K562 (cell line): ENCODE measurements around the gene ANKRD49. TPM values are rescaled to one million over a fixed set of nuclear protein-coding genes. Genes with fewer than 3 reads are reported as not detected.

Experiments used
- MAFK ChIP-seq: IDR thresholded peaks from 2 replicates; pipeline ENCODE4 v1.6.1; 2011; ENCODE audit warnings: low read length, improper control_type of control experiment
- PHB ChIP-seq: fragments of 250-450 bp; sonication (Bioruptor Pico); IDR thresholded peaks from 2 replicates; pipeline ENCODE4 v1.5.0; 2021
- PRPF4 ChIP-seq: fragments of 200-400 bp; formaldehyde crosslinking; IDR thresholded peaks from one replicate; pipeline ENCODE4 v1.6.1; 2017; ENCODE audit warnings: low read length, low read depth, mild to moderate bottlenecking; ENCODE audit not compliant: insufficient read depth, poor library complexity, severe bottlenecking
- RFX1 ChIP-seq: fragments of 450-650 bp; IDR thresholded peaks from 2 replicates; pipeline ENCODE4 v1.6.1; 2016; ENCODE audit warnings: mild to moderate bottlenecking, moderate library complexity
- RREB1 ChIP-seq: fragments of 250-450 bp; sonication (Bioruptor Pico); IDR thresholded peaks from 2 replicates; pipeline ENCODE4 v1.4.0; 2020
- TEAD4 ChIP-seq, 2 experiments: sonication (generic) in 1 of 2; formaldehyde crosslinking in 1 of 2; IDR thresholded peaks; 2 replicates each; pipeline versions ENCODE4 v1.6.1 to v1.8.0; 2012 to 2022; ENCODE audit warnings: borderline replicate concordance in 1 of 2, inconsistent platforms in 1 of 2, low read length in 1 of 2, mild to moderate bottlenecking in 1 of 2, missing genetic modification reagents in 1 of 2
- U2AF2 ChIP-seq: fragments of 200-400 bp; formaldehyde crosslinking; optimal IDR thresholded peaks from 2 replicates; pipeline ENCODE3; 2017; ENCODE audit warnings: low read depth, mild to moderate bottlenecking, low read length
- ZFP30 ChIP-seq: fragments of 250-450 bp; sonication (Bioruptor Pico); IDR thresholded peaks from 2 replicates; pipeline ENCODE4 v1.8.0; 2022; ENCODE audit warnings: moderate library complexity, mild to moderate bottlenecking, inconsistent platforms, borderline replicate concordance
- ZNF23 ChIP-seq: fragments of 250-450 bp; sonication (Bioruptor Pico); IDR thresholded peaks from 2 replicates; pipeline ENCODE4 v1.4.0; 2020; ENCODE audit warnings: mild to moderate bottlenecking
- ZNF318 ChIP-seq, 2 experiments: fragments of 450-650 bp; IDR thresholded peaks; 2 replicates each; pipeline ENCODE4 v1.6.1; 2016; ENCODE audit warnings: mild to moderate bottlenecking in 2 of 2, borderline replicate concordance in 1 of 2, low read depth in 1 of 2, moderate library complexity in 1 of 2
- ZNF764 ChIP-seq: fragments of 250-450 bp; sonication (Bioruptor Pico); IDR thresholded peaks from 2 replicates; pipeline ENCODE4 v1.4.0; 2020; ENCODE audit warnings: low read depth, mild to moderate bottlenecking, moderate library complexity
- polyA plus RNA-seq, 8 experiments: library from polyadenylated mRNA; depleted of rRNA in 4 of 8; stranded (reverse) in 5 of 8; unstranded in 3 of 8; fragments of >200 nt; fragmentation: Nextera tagmentation in 2 of 8; fragmentation: Illumina TruSeq in 1 of 8; extraction: Ambion mirVana in 2 of 8; extraction: Trizol in 1 of 8; gene quantifications; 2 replicates each; pipeline versions ENCODE4 v1.2.1 to v1.2.3, GENCODE V29; 2011 to 2014; ENCODE audit warnings: inconsistent platforms in 1 of 8, missing spikeins in 1 of 8
- total RNA-seq, 7 experiments: library from RNA; depleted of rRNA in 6 of 7; stranded (reverse); fragments of >200 nt in 6 of 7; fragmentation: Illumina TruSeq in 2 of 7; extraction: Trizol in 2 of 7; gene quantifications; 2 replicates each; pipeline versions ENCODE4 v1.2.1 to v1.2.3, GENCODE V29; 2011 to 2021; ENCODE audit warnings: low replicate concordance in 1 of 7

Gene ANKRD49
- total and polyA plus RNA-seq, 9 of the 15 experiments (the other 6 are each of a cell fraction or from before 2014, with no cell fraction given), result 13.4 to 43.5 (median 30.6) TPM

GRCh38 chr11:94493281-94494125 lies at the start of gene ANKRD49, which contains the start of gene MRE11 (continued):
- TF ChIP-seq RREB1 (CRISPR knock-in tag), result no peak
- TF ChIP-seq ZFP30 (CRISPR knock-in tag), result no peak
- no peak for TF ChIP-seq U2AF2
- TF ChIP-seq ZNF318 (IDR thresholded peaks at IDR 0.05; ENCODE audit: borderline replicate concordance in 1 of 2, low read depth in 1 of 2), result 0 out of 4 replicates have a peak, but pooled peaks of 1 of the 2 experiments have one; percentile 39
- no peak for TF ChIP-seq ZNF23 (CRISPR knock-in tag)
- TF ChIP-seq PRPF4, result no peak
- TF ChIP-seq PHB (CRISPR knock-in tag), result no peak
- TF ChIP-seq TEAD4 (IDR thresholded peaks at IDR 0.05; ENCODE audit: low read length), result peak; percentile 57
- TF ChIP-seq TEAD4 (CRISPR knock-in tag; IDR thresholded peaks at IDR 0.05; ENCODE audit: borderline replicate concordance), result 0 out of 2 replicates have a peak, but pooled peaks have one; percentile 70
- TF ChIP-seq ZNF764 (CRISPR knock-in tag), result no peak
- no peak for TF ChIP-seq RFX1
- TF ChIP-seq MAFK, result no peak
